ENCODE data around the gene PLEKHM2.
A peak's percentile ranks its signal among the peaks of the same experiment; 100 is the strongest.

The PLEKHM2 gene

DNA sequence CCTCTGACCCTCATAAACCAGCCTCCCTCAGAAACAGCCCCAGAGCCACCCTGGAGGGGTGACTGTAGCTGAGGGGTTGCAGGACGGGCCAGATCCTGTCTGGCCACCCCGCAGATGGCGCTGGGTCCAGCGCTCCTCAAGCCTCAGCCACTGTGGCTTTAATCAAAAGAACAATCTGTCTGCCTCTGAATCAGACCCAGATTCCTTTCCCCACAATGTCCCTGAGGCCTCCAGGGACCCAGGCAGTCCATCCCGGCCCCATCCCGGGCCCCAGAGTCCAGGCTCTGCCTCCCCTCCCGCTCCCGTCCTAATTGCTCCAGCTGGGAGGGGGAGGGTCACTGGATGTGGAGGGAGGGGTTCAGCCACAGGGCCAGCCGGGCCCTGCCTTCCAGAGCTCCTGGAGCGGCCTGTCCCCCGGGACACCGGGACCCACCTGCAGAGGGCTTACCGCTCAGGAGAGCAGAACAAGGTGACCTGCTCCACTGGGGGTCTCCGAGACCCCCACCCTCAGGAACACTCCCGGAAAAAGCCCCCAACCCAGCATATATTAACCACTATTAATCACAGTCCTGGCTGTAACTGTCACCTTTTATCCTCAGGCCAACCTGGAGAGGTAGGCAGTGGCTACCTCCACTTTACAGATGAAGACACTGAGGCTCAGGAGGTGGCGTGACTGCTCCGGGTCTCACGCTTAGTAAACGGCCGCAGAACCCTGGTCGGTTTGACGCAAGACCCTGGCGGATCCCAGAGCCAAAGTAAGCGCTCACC lies 73.6 kb downstream of the PLEKHM2 start:
- peak; percentile 33 to 41 for DNase-seq (ENCODE audit: low read depth in 2 of 2)
- H3K4me3 ChIP-seq (replicated peaks in 1 of 2; ENCODE audit: low read depth in 2 of 2, low read length in 2 of 2): peak overlapping the region; percentile 75 to 88

DNA sequence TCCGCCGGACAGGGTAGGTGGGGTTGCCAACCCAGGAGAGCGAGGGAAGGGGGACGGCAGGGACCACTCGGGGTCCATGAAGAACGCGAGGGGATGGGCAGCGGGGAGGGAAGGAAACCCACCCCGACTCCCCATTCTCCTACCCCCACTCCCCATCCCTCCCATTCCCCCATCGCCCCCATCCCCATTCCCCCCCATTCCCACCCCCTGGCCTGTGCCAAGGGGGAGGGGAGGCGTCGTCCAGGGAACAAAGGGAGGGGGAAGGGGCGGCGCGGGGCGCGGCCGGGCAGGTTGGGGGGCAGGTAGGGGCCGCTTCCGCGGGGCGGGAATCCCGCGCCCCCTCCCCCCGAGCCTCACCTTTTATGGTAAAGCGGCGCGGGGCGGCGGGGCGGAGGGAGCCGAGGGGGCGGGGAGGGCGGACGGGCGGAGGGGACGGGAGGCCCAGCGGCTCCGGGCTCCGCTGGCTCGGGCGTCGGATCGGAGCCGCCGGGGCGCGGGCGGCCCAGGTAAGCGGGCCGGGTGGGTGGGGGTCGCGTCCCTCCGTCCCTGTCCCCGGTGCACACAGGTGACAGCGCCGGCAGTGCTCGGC lies 74.3 kb downstream of the PLEKHM2 start, which contains the start of gene FBLIM1:
Gene FBLIM1, plus strand, starts transcription at position 453 of the 589 bp plus-strand sequence. CDS start 6,189 bp downstream, outside the sequence.
- H3K4me3 ChIP-seq (replicated peaks in 1 of 2; ENCODE audit: low read depth in 2 of 2, low read length in 2 of 2): peak within 1 kb of the TSS; percentile 75 to 88
- DNase-seq (ENCODE audit: low read depth in 2 of 2): peak in 1 of 2 donors; percentile 36
- TF ChIP-seq, protein P1, sequence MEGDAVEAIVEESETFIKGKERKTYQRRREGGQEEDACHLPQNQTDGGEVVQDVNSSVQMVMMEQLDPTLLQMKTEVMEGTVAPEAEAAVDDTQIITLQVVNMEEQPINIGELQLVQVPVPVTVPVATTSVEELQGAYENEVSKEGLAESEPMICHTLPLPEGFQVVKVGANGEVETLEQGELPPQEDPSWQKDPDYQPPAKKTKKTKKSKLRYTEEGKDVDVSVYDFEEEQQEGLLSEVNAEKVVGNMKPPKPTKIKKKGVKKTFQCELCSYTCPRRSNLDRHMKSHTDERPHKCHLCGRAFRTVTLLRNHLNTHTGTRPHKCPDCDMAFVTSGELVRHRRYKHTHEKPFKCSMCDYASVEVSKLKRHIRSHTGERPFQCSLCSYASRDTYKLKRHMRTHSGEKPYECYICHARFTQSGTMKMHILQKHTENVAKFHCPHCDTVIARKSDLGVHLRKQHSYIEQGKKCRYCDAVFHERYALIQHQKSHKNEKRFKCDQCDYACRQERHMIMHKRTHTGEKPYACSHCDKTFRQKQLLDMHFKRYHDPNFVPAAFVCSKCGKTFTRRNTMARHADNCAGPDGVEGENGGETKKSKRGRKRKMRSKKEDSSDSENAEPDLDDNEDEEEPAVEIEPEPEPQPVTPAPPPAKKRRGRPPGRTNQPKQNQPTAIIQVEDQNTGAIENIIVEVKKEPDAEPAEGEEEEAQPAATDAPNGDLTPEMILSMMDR (IDR thresholded peaks at IDR 0.05; ENCODE audit: low read depth, low read length): no peak

More for the DNA sequence above, 73.6 kb downstream of the PLEKHM2 start:
- TF ChIP-seq, protein P1 (IDR thresholded peaks at IDR 0.05; ENCODE audit: low read depth, low read length): no peak

GRCh38 chr1:15758953-15759661 lies 75.0 kb downstream of the PLEKHM2 start:
- DNase-seq (ENCODE audit: low read depth in 2 of 2): peak in 1 of 2 donors; percentile 42
- peak overlapping the region; percentile 75 to 88 for H3K4me3 ChIP-seq (replicated peaks in 1 of 2; ENCODE audit: low read depth in 2 of 2, low read length in 2 of 2)
- TF ChIP-seq, protein P1 (IDR thresholded peaks at IDR 0.05; ENCODE audit: low read depth, low read length): no peak

GRCh38 chr1:15760520-15761211 lies 76.5 kb downstream of the PLEKHM2 start:
- TF ChIP-seq, protein P1 (IDR thresholded peaks at IDR 0.05; ENCODE audit: low read depth, low read length): no peak
- DNase-seq (ENCODE audit: low read depth in 2 of 2): peak; percentile 84 to 95
- H3K4me3 ChIP-seq (replicated peaks in 1 of 2; ENCODE audit: low read depth in 2 of 2, low read length in 2 of 2): peak overlapping the region; percentile 52 to 88

GRCh38 chr1:15761366-15762128 lies 77.4 kb downstream of the PLEKHM2 start:
- TF ChIP-seq, protein P1 (IDR thresholded peaks at IDR 0.05; ENCODE audit: low read depth, low read length): no peak
- peak in 1 of 2 donors; percentile 36 for DNase-seq (ENCODE audit: low read depth in 2 of 2)
- peak overlapping the region; percentile 52 to 88 for H3K4me3 ChIP-seq (replicated peaks in 1 of 2; ENCODE audit: low read depth in 2 of 2, low read length in 2 of 2)
